H9 (cell line): ENCODE data around the gene TMCO4. TPM values are rescaled to one million over a fixed set of nuclear protein-coding genes. Genes with fewer than 3 reads are reported as not detected.

ENCODE experiments used
- DNase-seq: peaks from one replicate; pipeline ENCODE4 v3.0.0-alpha.2; 2017
- H2AFZ ChIP-seq: one replicate; pipeline ENCODE4 v1.6.1; 2013; ENCODE audit warnings: mild to moderate bottlenecking, low read length, control low read depth, moderate library complexity
- H2AK5ac ChIP-seq: 2 replicates; pipeline ENCODE4 v1.6.1; 2013; ENCODE audit warnings: low read length, control low read depth, mixed read lengths; ENCODE audit not compliant: insufficient read length
- H2BK120ac ChIP-seq: one replicate; pipeline ENCODE4 v1.6.1; 2013; ENCODE audit warnings: low read depth, mild to moderate bottlenecking, low read length, control low read depth, inconsistent platforms; ENCODE audit not compliant: poor library complexity, severe bottlenecking
- H2BK12ac ChIP-seq: 2 replicates; pipeline ENCODE4 v1.6.1; 2013; ENCODE audit warnings: low read length, control low read depth, mixed read lengths, low read depth; ENCODE audit not compliant: insufficient read length
- H2BK15ac ChIP-seq: 2 replicates; pipeline ENCODE4 v1.6.1; 2013; ENCODE audit warnings: low read depth, low read length, control low read depth
- H2BK20ac ChIP-seq: one replicate; pipeline ENCODE4 v1.6.1; 2013; ENCODE audit warnings: low read depth, mild to moderate bottlenecking, low read length, control low read depth, inconsistent platforms; ENCODE audit not compliant: poor library complexity, severe bottlenecking
- H2BK5ac ChIP-seq: 2 replicates; pipeline ENCODE4 v1.6.1; 2013; ENCODE audit warnings: low read length, control low read depth, mixed read lengths; ENCODE audit not compliant: insufficient read length
- H3K14ac ChIP-seq: 2 replicates; pipeline ENCODE4 v1.6.1; 2013; ENCODE audit warnings: low read length, control low read depth; ENCODE audit not compliant: insufficient read depth
- H3K18ac ChIP-seq: 2 replicates; pipeline ENCODE4 v1.6.1; 2013; ENCODE audit warnings: low read depth, mild to moderate bottlenecking, mixed read lengths, low read length, control low read depth; ENCODE audit not compliant: insufficient read length
- H3K23ac ChIP-seq: 2 replicates; pipeline ENCODE4 v1.6.1; 2013; ENCODE audit warnings: low read length, control low read depth, mixed read lengths, low read depth; ENCODE audit not compliant: insufficient read length
- H3K23me2 ChIP-seq: 2 replicates; pipeline ENCODE4 v1.6.1; 2013; ENCODE audit warnings: low read depth, mild to moderate bottlenecking, mixed read lengths, low read length, control low read depth; ENCODE audit not compliant: insufficient read length, poor library complexity, severe bottlenecking
- H3K27ac ChIP-seq: 2 replicates; pipeline ENCODE4 v1.5.1; 2013; ENCODE audit warnings: low read length, control low read depth, mixed read lengths, low read depth; ENCODE audit not compliant: insufficient read length
- H3K27me3 ChIP-seq: 2 replicates; pipeline ENCODE4 v1.6.1; 2013; ENCODE audit warnings: low read length, control low read depth, inconsistent platforms; ENCODE audit not compliant: insufficient read depth
- H3K4ac ChIP-seq: 2 replicates; pipeline ENCODE4 v1.6.1; 2013; ENCODE audit warnings: low read depth, mild to moderate bottlenecking, control low read depth, inconsistent platforms, low read length, moderate library complexity
- H3K4me1 ChIP-seq: 2 replicates; pipeline ENCODE4 v1.6.1; 2013; ENCODE audit warnings: low read length, control low read depth, inconsistent platforms; ENCODE audit not compliant: insufficient read depth
- H3K4me2 ChIP-seq: 2 replicates; pipeline ENCODE4 v1.6.1; 2013; ENCODE audit warnings: low read length, control low read depth, mixed read lengths; ENCODE audit not compliant: insufficient read length, insufficient read depth
- H3K56ac ChIP-seq: 2 replicates; pipeline ENCODE4 v1.6.1; 2013; ENCODE audit warnings: low read depth, mild to moderate bottlenecking, mixed read lengths, low read length, control low read depth; ENCODE audit not compliant: insufficient read length
- H3K79me1 ChIP-seq: 2 replicates; pipeline ENCODE4 v1.6.1; 2013; ENCODE audit warnings: low read depth, mild to moderate bottlenecking, moderate library complexity, low read length, control low read depth, inconsistent platforms; ENCODE audit not compliant: insufficient read depth, poor library complexity, severe bottlenecking
- H3K79me2 ChIP-seq: 2 replicates; pipeline ENCODE4 v1.6.1; 2013; ENCODE audit warnings: low read length, control low read depth, inconsistent platforms; ENCODE audit not compliant: insufficient read depth
- H3K9ac ChIP-seq: 2 replicates; pipeline ENCODE4 v1.6.1; 2013; ENCODE audit warnings: low read length, control low read depth, mixed read lengths; ENCODE audit not compliant: insufficient read length; ENCODE audit errors: extremely low read depth
- H3K9me3 ChIP-seq: one replicate; pipeline ENCODE4 v1.6.1; 2013; ENCODE audit warnings: low read depth, low read length, inconsistent platforms; ENCODE audit not compliant: control insufficient read depth
- H3T11ph ChIP-seq: one replicate; pipeline ENCODE4 v1.6.1; 2013; ENCODE audit warnings: mild to moderate bottlenecking, low read length, control low read depth, inconsistent platforms
- H4K20me1 ChIP-seq: one replicate; pipeline ENCODE4 v1.6.1; 2013; ENCODE audit not compliant: control insufficient read depth, insufficient read length, insufficient read depth
- H4K5ac ChIP-seq: 2 replicates; pipeline ENCODE4 v1.6.1; 2013; ENCODE audit warnings: low read depth, mild to moderate bottlenecking, mixed read lengths, low read length, control low read depth; ENCODE audit not compliant: insufficient read length
- H4K8ac ChIP-seq: replicated peaks from 2 replicates; pipeline ENCODE4 v1.6.1; 2013; ENCODE audit warnings: low read length, control low read depth, mixed read lengths, low read depth; ENCODE audit not compliant: insufficient read length
- H4K91ac ChIP-seq: 2 replicates; pipeline ENCODE4 v1.6.1; 2013; ENCODE audit warnings: low read depth, mild to moderate bottlenecking, moderate library complexity, mixed read lengths, low read length, control low read depth; ENCODE audit not compliant: insufficient read length
- H3K27ac Mint-ChIP-seq, 3 experiments: 2 replicates in 2 of 3; 3 replicates in 1 of 3; pipeline ENCODE4 v1.8.0; 2020 to 2021; ENCODE audit warnings: mixed read lengths in 3 of 3, mild to moderate bottlenecking in 1 of 3, moderate library complexity in 1 of 3
- H3K27me3 Mint-ChIP-seq: 2 replicates; pipeline ENCODE4 v1.8.0; 2021; ENCODE audit warnings: low read depth, mild to moderate bottlenecking, moderate library complexity, mixed read lengths
- H3K36me3 Mint-ChIP-seq, 3 experiments: 2 replicates in 2 of 3; 3 replicates in 1 of 3; pipeline ENCODE4 v1.8.0; 2020 to 2021; ENCODE audit warnings: low read depth in 3 of 3, mixed read lengths in 3 of 3; ENCODE audit not compliant: insufficient read depth in 1 of 3
- H3K4me1 Mint-ChIP-seq, 2 experiments: 2 replicates each; pipeline ENCODE4 v1.8.0; 2020; ENCODE audit warnings: mixed read lengths in 2 of 2
- H3K4me3 Mint-ChIP-seq, 2 experiments: 2 replicates in 1 of 2; 3 replicates in 1 of 2; pipeline ENCODE4 v1.8.0; 2020 to 2021; ENCODE audit warnings: mild to moderate bottlenecking in 2 of 2, mixed read lengths in 2 of 2, moderate library complexity in 1 of 2
- H3K9me3 Mint-ChIP-seq, 2 experiments: 2 replicates in 1 of 2; 3 replicates in 1 of 2; pipeline ENCODE4 v1.8.0; 2020; ENCODE audit warnings: mild to moderate bottlenecking in 2 of 2, mixed read lengths in 2 of 2, moderate library complexity in 1 of 2
- CTCF ChIP-seq: fragments of 200-600 bp; sonication (generic); conservative IDR thresholded peaks from 3 replicates; pipeline ENCODE4 v1.8.0; 2021; ENCODE audit warnings: antibody characterized with exemption, mild to moderate bottlenecking
- WGBS: extraction: QIAGEN DNeasy Blood & Tissue Kit; methylation state at CpG from one replicate; pipeline ENCODE4 v1.1.7; 2013; ENCODE audit warnings: missing lambda C conversion rate, low lambda C conversion rate, mixed read lengths; ENCODE audit not compliant: insufficient read length; ENCODE audit errors: extremely low coverage; 5-methylcytosine and 5-hydroxymethylcytosine counted together
- total RNA-seq: library from RNA; stranded (reverse); gene quantifications from 2 replicates; pipeline ENCODE4 v1.2.1, GENCODE V29; 2021

The TMCO4 gene
- total RNA-seq, 1 experiment from 2014 or later: 4.0 TPM

DNA sequence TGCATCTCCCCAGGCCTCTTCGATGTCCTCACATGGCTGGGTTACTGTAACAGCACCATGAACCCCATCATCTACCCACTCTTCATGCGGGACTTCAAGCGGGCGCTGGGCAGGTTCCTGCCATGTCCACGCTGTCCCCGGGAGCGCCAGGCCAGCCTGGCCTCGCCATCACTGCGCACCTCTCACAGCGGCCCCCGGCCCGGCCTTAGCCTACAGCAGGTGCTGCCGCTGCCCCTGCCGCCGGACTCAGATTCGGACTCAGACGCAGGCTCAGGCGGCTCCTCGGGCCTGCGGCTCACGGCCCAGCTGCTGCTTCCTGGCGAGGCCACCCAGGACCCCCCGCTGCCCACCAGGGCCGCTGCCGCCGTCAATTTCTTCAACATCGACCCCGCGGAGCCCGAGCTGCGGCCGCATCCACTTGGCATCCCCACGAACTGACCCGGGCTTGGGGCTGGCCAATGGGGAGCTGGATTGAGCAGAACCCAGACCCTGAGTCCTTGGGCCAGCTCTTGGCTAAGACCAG lies 120.7 kb downstream of the TMCO4 start:
- H3K56ac ChIP-seq: no peak overlapping the region
- H4K5ac ChIP-seq: no peak overlapping the region
- H3K23ac ChIP-seq: no peak overlapping the region
- no peaks in the 10 kb centered on the region for H3K9me3 ChIP-seq
- Mint-ChIP-seq H3K27ac (no peak overlapping the region), H3K4me1 (peaks cover 18 to 42% of the 10 kb centered on the region in 2 experiments), H3K9me3 (no peaks in the 10 kb centered on the region), H3K27me3 (peaks cover 32% of the 10 kb centered on the region), H3K4me3 (no peak overlapping the region), H3K36me3 (no peaks in the 10 kb centered on the region)
- no peak overlapping the region for H2BK12ac ChIP-seq
- H3K27ac ChIP-seq: no peak overlapping the region
- no peak overlapping the region for H3K4me2 ChIP-seq
- H3K23me2 ChIP-seq: no peaks in the 10 kb centered on the region
- H2BK15ac ChIP-seq: no peak overlapping the region; the same call in 1 of the 2 replicates
- no peak for DNase-seq
- H3K4me1 ChIP-seq: no peaks in the 10 kb centered on the region
- H4K8ac ChIP-seq: no peak overlapping the region
- H3K4ac ChIP-seq: no peak overlapping the region
- no peak overlapping the region for H2AK5ac ChIP-seq
- no peak overlapping the region; the same call in 1 of the 2 replicates for H3K14ac ChIP-seq
- H4K91ac ChIP-seq: no peak overlapping the region
- no peak overlapping the region for H2BK5ac ChIP-seq
- H3K9ac ChIP-seq: no peak overlapping the region
- TF ChIP-seq CTCF: no peak
- H2BK20ac ChIP-seq: no peak overlapping the region
- WGBS: no CpG with 5 or more reads among the region's 34 CpGs
- no peaks in the 10 kb centered on the region for H4K20me1 ChIP-seq
- H3K79me1 ChIP-seq: no peaks in the 10 kb centered on the region
- H3T11ph ChIP-seq: no peak overlapping the region
- H2BK120ac ChIP-seq: no peak overlapping the region
- no peaks in the 10 kb centered on the region for H3K79me2 ChIP-seq
- H2AFZ ChIP-seq: no peak overlapping the region
- H3K18ac ChIP-seq: no peak overlapping the region
- H3K27me3 ChIP-seq: no peaks in the 10 kb centered on the region
